ENCODE data around the gene SOHLH1.

The SOHLH1 gene

GRCh38 chr9:135664801-135665794 lies 34.2 kb downstream of the SOHLH1 start:
- no peak for DNase-seq (ENCODE audit: low read depth)
- TF ChIP-seq CTCF (conservative IDR thresholded peaks at IDR 0.05; ENCODE audit: low read length): no peak
- H3K4me3 ChIP-seq (ENCODE audit: low read length): no peak overlapping the region

GRCh38 chr9:135664266-135664665 lies 35.0 kb downstream of the SOHLH1 start:
- no peak for TF ChIP-seq CTCF (conservative IDR thresholded peaks at IDR 0.05; ENCODE audit: low read length)
- DNase-seq (ENCODE audit: low read depth): no peak
- H3K4me3 ChIP-seq (ENCODE audit: low read length): no peak overlapping the region

GRCh38 chr9:135663857-135664256 lies 35.4 kb downstream of the SOHLH1 start:
- H3K4me3 ChIP-seq (ENCODE audit: low read length): no peak overlapping the region
- DNase-seq (ENCODE audit: low read depth): no peak
- TF ChIP-seq CTCF (conservative IDR thresholded peaks at IDR 0.05; ENCODE audit: low read length): no peak

- no peak overlapping the region for H3K4me3 ChIP-seq (ENCODE audit: low read length)
- TF ChIP-seq CTCF (conservative IDR thresholded peaks at IDR 0.05; ENCODE audit: low read length): no peak
- no peak for DNase-seq (ENCODE audit: low read depth)
Observed at GRCh38 chr9:135663451-135663770, 35.9 kb downstream of the SOHLH1 start.

- DNase-seq (ENCODE audit: low read depth): no peak
- H3K4me3 ChIP-seq (ENCODE audit: low read length): no peak within 1 kb of the TSS
- no peak for TF ChIP-seq CTCF (conservative IDR thresholded peaks at IDR 0.05; ENCODE audit: low read length)
Observed at GRCh38 chr9:135662758-135663450, 36.4 kb downstream of the SOHLH1 start, which contains the start of gene LCN9. TSS of gene LCN9 (plus strand) at chr9:135663309. CDS start at chr9:135663322, 13 bp downstream.

- DNase-seq (ENCODE audit: low read depth): no peak
- TF ChIP-seq CTCF (conservative IDR thresholded peaks at IDR 0.05; ENCODE audit: low read length): no peak
- no peak overlapping the region for H3K4me3 ChIP-seq (ENCODE audit: low read length)
Observed at GRCh38 chr9:135661816-135662560, 37.3 kb downstream of the SOHLH1 start.

Data from AG10803 (cell line).